Measurements from ENCODE around the gene REEP3.

DNA sequence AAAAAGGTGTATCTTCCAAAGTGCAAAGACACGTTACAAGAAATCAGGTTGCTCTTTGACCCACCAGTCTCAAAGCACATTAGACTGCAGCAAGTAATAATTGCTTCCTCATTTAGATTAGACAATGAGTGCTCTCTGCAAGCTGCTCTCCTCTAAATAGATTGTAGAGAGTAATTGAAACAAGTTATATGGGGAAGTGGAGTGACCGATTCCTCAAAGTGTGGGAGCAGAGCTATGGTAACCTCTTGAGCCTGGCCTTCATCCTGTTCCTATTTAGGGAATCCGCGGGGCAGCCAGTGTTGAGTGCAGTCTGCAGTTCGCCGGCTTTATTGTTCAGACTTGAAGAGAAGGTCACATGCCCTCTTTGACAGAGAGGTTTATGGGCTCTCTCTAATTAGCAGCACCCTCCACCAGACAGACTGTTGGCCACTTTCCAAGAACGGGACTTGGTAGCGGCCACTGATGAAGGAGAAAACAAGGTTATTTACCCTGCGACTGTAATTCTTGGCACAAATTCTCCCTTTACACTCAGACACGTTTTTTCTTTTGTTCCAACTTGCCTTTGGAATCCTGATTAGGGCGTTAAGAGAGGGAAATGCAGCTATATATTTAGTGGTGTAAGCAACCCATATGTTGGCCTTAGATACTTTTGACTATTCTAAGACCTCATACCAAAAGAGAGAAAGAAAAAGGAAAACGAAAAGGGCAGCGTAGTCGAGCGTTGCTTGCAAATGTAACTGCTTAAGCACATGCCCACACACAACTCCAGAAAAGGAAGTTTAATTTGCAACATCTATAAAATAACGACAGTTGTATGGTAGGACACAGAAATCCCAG, 107.5 kb downstream of the REEP3 start:
- TF ChIP-seq POLR2AphosphoS5 (IDR thresholded peaks at IDR 0.05; ENCODE audit: low read depth, low read length) (peak; percentile 27; the same call in 1 of the 2 replicates), SIN3A (IDR thresholded peaks at IDR 0.05; ENCODE audit: borderline replicate concordance, insufficient read depth, low read length) (0 out of 2 replicates have a peak, but pooled peaks have one; percentile 32), TAF1 (IDR thresholded peaks at IDR 0.05; ENCODE audit: borderline replicate concordance, insufficient read depth, low read length) (no peak; the same call in 1 of the 2 replicates), FOXP2 (optimal IDR thresholded peaks at IDR 0.05; ENCODE audit: borderline replicate concordance, extremely low read depth, extremely low read length, insufficient read depth) (no peak)
- TF ChIP-seq, protein P1, sequence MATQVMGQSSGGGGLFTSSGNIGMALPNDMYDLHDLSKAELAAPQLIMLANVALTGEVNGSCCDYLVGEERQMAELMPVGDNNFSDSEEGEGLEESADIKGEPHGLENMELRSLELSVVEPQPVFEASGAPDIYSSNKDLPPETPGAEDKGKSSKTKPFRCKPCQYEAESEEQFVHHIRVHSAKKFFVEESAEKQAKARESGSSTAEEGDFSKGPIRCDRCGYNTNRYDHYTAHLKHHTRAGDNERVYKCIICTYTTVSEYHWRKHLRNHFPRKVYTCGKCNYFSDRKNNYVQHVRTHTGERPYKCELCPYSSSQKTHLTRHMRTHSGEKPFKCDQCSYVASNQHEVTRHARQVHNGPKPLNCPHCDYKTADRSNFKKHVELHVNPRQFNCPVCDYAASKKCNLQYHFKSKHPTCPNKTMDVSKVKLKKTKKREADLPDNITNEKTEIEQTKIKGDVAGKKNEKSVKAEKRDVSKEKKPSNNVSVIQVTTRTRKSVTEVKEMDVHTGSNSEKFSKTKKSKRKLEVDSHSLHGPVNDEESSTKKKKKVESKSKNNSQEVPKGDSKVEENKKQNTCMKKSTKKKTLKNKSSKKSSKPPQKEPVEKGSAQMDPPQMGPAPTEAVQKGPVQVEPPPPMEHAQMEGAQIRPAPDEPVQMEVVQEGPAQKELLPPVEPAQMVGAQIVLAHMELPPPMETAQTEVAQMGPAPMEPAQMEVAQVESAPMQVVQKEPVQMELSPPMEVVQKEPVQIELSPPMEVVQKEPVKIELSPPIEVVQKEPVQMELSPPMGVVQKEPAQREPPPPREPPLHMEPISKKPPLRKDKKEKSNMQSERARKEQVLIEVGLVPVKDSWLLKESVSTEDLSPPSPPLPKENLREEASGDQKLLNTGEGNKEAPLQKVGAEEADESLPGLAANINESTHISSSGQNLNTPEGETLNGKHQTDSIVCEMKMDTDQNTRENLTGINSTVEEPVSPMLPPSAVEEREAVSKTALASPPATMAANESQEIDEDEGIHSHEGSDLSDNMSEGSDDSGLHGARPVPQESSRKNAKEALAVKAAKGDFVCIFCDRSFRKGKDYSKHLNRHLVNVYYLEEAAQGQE (IDR thresholded peaks at IDR 0.05; ENCODE audit: insufficient read depth in 1 of 2, low read depth in 2 of 2, low read length in 2 of 2) = 0 out of 4 replicates have a peak, but pooled peaks of 1 of the 2 experiments have one; percentile 56
